Adrenal gland (tissue), 12 donors: ENCODE results near the gene ARHGEF2. TPM values are rescaled to one million over a fixed set of nuclear protein-coding genes. Genes with fewer than 3 reads are reported as not detected.

Source experiments
- DNase-seq, 7 donors: peaks; one replicate each; pipeline ENCODE4 v3.0.0-alpha.2; 2019 to 2020
- H3K27ac ChIP-seq, 5 donors: fragments of 200-600 bp; sonication (generic) in 4 of 5; 1 replicate in 3 of 5; 2 replicates in 2 of 5; pipeline versions ENCODE4 v1.5.1 to v1.8.0; 2016 to 2020; ENCODE audit warnings: mild to moderate bottlenecking in 1 of 5
- H3K27me3 ChIP-seq: fragments of 200-600 bp; 2 replicates; pipeline ENCODE4 v1.8.0; 2021
- H3K36me3 ChIP-seq, 2 donors: fragments of 200-600 bp; replicated peaks in 1 of 2; 1 replicate in 1 of 2; 2 replicates in 1 of 2; pipeline versions ENCODE4 v1.5.1 to v1.8.0; 2018 to 2022
- H3K4me1 ChIP-seq, 2 donors: fragments of 200-600 bp; replicated peaks in 1 of 2; 1 replicate in 1 of 2; 2 replicates in 1 of 2; pipeline versions ENCODE4 v1.5.1 to v1.8.0; 2018 to 2021
- H3K4me3 ChIP-seq, 4 donors: fragments of 200-600 bp; sonication (generic) in 3 of 4; one replicate each; pipeline ENCODE4 v1.5.1; 2016 to 2018
- H3K9me3 ChIP-seq, 3 donors: fragments of 200-600 bp; sonication (generic) in 1 of 3; replicated peaks in 1 of 3; 1 replicate in 2 of 3; 2 replicates in 1 of 3; pipeline versions ENCODE4 v1.5.1 to v1.8.0; 2016 to 2021
- POLR2A ChIP-seq, 2 donors: fragments of 450-650 bp; IDR thresholded peaks; one replicate each; pipeline ENCODE4 v1.6.1; 2017; ENCODE audit warnings: antibody characterized with exemption in 2 of 2, mild to moderate bottlenecking in 2 of 2, moderate library complexity in 1 of 2
- WGBS, 4 donors: extraction: QIAGEN DNeasy Blood & Tissue Kit in 2 of 4; methylation state at CpG; one replicate each; pipeline versions ENCODE4 v1.1.5 to v1.1.7; 2013 to 2017; 5-methylcytosine and 5-hydroxymethylcytosine counted together
- intact Hi-C, 2 donors: fragments of 100-400 bp; cut with DNase I; formaldehyde crosslinking; loops; one replicate each; pipeline versions ENCODE4 v1.14.1 to v1.15.0; 2022 to 2023
- polyA plus RNA-seq, 3 donors: library from polyadenylated mRNA; stranded (reverse); fragments of 200-250 nt in 2 of 3; fragments of 350-450 nt in 1 of 3; fragmentation: Illumina TruSeq in 1 of 3; extraction: RNeasy Lipid Tissue Mini Kit (QIAGEN cat#74804) in 1 of 3; gene quantifications; one replicate each; pipeline ENCODE4 v1.2.3, GENCODE V29; 2013 to 2014
- total RNA-seq, 9 donors: library from RNA; depleted of rRNA in 4 of 9; stranded (reverse); fragments of >200 nt in 4 of 9; fragments of 120-200 nt in 1 of 9; fragmentation: NEBNext Ultra II Directional in 1 of 9; extraction: Animal tissue kit (Norgen Biotek cat#: 25700) in 1 of 9; gene quantifications; one replicate each; pipeline versions ENCODE4 v1.1.0 to v1.2.4, GENCODE V29; 2013 to 2023
- TF ChIP-seq, protein P1 (sequence below), 6 experiments: fragments of 450-650 bp in 4 of 6; fragments of 200-600 bp in 2 of 6; sonication (generic) in 1 of 6; IDR thresholded peaks; 1 replicate in 5 of 6; 2 replicates in 1 of 6; pipeline versions ENCODE4 v1.5.1 to v1.8.0; 2016 to 2021; ENCODE audit warnings: antibody characterized with exemption in 6 of 6, mild to moderate bottlenecking in 2 of 6, moderate library complexity in 1 of 6
- donor health status: healthy with polysubstance abuse.
- donor health status: Bipolar disorder and iron deficiency.
- donor health status: DM: yes; HTN: yes; CAD: no.
- donor health status: DM: no; HTN: no; CAD: no.
- donor health status: DM: no; HTN: no; CAD: no.
- donor health status: DM: yes; HTN: yes; CAD: no.

The ARHGEF2 gene
- total and polyA plus RNA-seq, 12 donors, result 7.6 to 41.3 (median 29.8) TPM

DNA sequence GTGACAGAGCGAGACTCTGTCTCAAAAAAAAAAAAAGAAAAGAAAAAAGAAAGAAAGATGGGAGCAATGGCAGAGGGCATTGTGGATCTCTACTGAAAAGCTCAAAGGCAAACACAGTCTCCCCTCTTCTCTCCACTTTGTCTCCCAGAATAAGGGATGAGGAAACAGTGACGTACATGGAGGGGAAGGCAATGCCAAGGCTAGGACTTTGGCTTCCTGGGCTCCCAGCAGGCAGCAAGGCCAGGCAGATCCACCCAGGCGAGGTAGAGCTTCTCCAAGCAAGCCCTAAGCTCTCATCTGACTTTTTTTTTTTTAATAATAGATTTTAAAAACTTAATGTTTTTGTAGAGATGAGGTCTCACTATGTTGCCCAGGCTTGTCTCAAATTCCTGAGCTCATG, 4.6 kb downstream of the ARHGEF2 start:
- intact Hi-C loops, result no loop called here
- Histone ChIP-seq H3K9me3 (no peaks in the 10 kb centered on the region), H3K27ac (no peak overlapping the region), H3K4me3 (no peak overlapping the region), H3K27me3 (no peaks in the 10 kb centered on the region), H3K36me3 (no peaks in the 10 kb centered on the region), H3K4me1 (peaks cover 9 to 47% of the 10 kb centered on the region in 2 donors)
- no peak for DNase-seq
- TF ChIP-seq, protein P1, sequence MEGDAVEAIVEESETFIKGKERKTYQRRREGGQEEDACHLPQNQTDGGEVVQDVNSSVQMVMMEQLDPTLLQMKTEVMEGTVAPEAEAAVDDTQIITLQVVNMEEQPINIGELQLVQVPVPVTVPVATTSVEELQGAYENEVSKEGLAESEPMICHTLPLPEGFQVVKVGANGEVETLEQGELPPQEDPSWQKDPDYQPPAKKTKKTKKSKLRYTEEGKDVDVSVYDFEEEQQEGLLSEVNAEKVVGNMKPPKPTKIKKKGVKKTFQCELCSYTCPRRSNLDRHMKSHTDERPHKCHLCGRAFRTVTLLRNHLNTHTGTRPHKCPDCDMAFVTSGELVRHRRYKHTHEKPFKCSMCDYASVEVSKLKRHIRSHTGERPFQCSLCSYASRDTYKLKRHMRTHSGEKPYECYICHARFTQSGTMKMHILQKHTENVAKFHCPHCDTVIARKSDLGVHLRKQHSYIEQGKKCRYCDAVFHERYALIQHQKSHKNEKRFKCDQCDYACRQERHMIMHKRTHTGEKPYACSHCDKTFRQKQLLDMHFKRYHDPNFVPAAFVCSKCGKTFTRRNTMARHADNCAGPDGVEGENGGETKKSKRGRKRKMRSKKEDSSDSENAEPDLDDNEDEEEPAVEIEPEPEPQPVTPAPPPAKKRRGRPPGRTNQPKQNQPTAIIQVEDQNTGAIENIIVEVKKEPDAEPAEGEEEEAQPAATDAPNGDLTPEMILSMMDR (IDR thresholded peaks at IDR 0.05), result no peak
- no peak for TF ChIP-seq POLR2A (IDR thresholded peaks at IDR 0.05)
- 70 to 80% (median 73%) methylated on average over 3 of the region's 3 CpGs for WGBS, 4 donors

DNA sequence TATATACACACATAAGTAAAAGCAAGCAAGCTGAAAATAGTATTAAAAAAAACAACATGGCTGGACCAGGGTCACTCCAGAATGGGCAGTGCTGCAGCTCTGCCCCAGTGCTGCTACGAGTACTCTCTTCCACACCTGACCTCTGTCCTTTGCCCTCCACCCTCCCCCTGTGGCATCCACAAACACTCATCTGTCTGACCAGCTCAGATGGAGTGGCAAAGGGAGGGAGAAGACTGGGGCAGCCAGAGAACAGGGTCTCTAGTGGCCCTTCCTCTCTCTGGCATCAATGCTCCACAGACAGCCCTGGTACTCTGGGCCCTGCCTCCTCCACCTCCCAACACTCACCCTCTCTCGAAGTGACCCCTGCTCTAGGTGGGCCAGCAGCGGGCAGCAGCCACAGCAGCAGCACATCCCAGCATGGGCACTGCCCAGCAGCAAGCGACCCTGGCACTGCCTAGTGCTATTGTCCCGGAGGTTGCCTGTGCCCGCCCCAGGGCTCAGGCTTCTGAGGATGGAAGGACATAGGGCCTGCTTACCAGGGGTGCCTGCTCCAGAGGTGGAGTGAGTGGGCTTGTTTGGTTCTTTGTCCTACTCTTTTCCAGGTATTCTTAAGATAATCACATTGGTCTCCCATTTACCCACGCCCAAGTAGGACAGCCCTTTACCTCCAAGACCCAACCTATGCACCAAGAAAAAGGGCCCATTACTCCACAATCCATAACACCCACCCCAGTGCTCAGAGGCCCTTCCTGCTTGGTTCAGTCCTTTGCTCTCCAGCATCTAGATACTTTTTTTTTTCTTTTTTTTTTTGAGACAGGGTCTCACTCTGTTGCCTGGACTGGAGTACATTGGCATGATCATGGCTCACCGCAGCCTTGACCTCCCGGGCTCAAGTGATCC, 6.2 kb downstream of the ARHGEF2 start:
- DNase-seq, result no peak
- intact Hi-C loops, result no loop called here
- WGBS, 4 donors, result 82 to 96% (median 89%) methylated on average over 6 to 9 of the region's 9 CpGs
- Histone ChIP-seq H3K4me1 (peaks cover 9 to 62% of the 10 kb centered on the region in 2 donors), H3K9me3 (no peaks in the 10 kb centered on the region), H3K27me3 (no peaks in the 10 kb centered on the region), H3K4me3 (no peak overlapping the region), H3K27ac (peak overlapping the region in 1 of 5 donors; percentile 55), H3K36me3 (no peaks in the 10 kb centered on the region)
- TF ChIP-seq POLR2A (IDR thresholded peaks at IDR 0.05), result no peak
- TF ChIP-seq, protein P1 (IDR thresholded peaks at IDR 0.05), result no peak

DNA sequence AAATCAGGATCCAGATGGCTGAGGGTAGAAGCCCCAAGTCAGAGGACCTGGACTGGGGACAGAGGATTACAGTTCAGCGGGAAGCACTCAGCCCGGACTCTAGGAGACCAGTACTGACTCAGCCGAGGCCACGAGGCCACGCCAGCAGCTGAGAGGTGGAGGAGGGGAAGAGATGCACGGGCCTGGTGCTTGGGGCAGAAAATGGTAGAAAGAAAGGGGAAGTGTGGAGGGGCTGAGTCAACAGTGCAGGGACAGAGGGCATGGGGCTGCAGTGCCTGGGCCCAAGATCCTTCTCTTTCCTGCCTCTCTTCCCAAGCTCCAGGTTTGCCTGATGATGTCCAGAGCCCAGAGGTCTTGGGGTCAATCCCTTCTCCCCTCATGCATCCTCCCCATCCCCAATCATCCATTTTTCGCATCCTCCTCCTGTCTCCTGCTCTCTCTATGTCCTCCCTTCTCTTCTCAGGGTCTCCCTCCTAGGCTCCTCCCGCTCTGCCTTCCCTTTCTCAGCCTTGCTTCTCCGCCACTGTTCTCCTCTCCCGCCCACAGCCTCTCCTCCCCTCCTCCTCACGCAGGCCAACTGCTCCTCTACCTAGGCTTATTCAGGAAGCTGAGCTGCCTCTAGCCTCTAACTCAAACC, 7.7 kb downstream of the ARHGEF2 start:
- no peak overlapping the region for H3K4me3 ChIP-seq
- H3K36me3 ChIP-seq, result peaks cover 0 to 10% of the 10 kb centered on the region in 2 donors
- peak; percentile 72 to 84 (median 80) for DNase-seq

DNA sequence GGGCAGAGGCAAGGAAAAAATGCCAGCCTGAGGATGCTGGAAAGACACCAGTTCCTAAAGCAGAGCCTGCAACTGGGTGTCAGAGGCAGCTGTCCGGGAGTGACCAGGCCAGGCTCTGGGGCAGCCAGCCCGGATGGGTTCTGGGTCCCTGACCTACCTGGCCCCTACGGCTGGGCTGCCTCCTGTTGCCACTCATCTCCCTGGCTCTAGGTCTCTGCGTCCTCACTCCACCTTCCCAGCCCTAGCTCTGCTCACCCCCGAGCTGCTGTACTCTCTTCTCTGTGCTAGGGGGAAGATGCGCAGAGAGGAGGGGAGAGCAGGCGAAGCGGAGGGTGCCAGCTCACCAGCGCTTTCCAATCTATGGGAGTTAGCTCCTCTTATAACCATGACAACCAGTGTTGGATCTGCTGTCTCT, 9.0 kb downstream of the ARHGEF2 start:
- 69 to 80% (median 72%) methylated on average over 8 to 9 of the region's 9 CpGs for WGBS, 4 donors
- intact Hi-C loops, result no loop called here

More for the DNA sequence above, 7.7 kb downstream of the ARHGEF2 start:
- H3K27me3 ChIP-seq, result no peaks in the 10 kb centered on the region
- intact Hi-C loops, result no loop called here
- H3K27ac ChIP-seq, result peak overlapping the region in 2 of 5 donors; percentile 47 to 70
- H3K9me3 ChIP-seq, result no peaks in the 10 kb centered on the region
- TF ChIP-seq, protein P1 (IDR thresholded peaks at IDR 0.05), result no peak
- TF ChIP-seq POLR2A (IDR thresholded peaks at IDR 0.05), result no peak
- WGBS, 4 donors, result 27 to 42% (median 33%) methylated on average over 11 of the region's 11 CpGs
- H3K4me1 ChIP-seq, result peaks cover 9 to 65% of the 10 kb centered on the region in 2 donors

More for the DNA sequence above, 9.0 kb downstream of the ARHGEF2 start:
- DNase-seq, result no peak
- Histone ChIP-seq H3K36me3 (peaks cover 0 to 23% of the 10 kb centered on the region in 2 donors), H3K4me3 (no peak overlapping the region), H3K9me3 (no peaks in the 10 kb centered on the region), H3K4me1 (peaks cover 9 to 52% of the 10 kb centered on the region in 2 donors), H3K27me3 (no peaks in the 10 kb centered on the region), H3K27ac (peak overlapping the region in 2 of 5 donors; percentile 15 to 63)
- TF ChIP-seq, protein P1 (IDR thresholded peaks at IDR 0.05), result no peak
